Loucy (cell line): Measurements from ENCODE around the gene ACTBL2.

ENCODE experiments used
- H2AFZ ChIP-seq: fragments of 200-600 bp; sonication (generic); 2 replicates; pipeline ENCODE4 v1.6.0; 2016; ENCODE audit warnings: antibody characterized with exemption, mild to moderate bottlenecking, low read length, moderate library complexity
- H3F3A ChIP-seq: fragments of 200-600 bp; 2 replicates; pipeline ENCODE4 v1.6.0; 2016; ENCODE audit warnings: antibody characterized with exemption, low read depth, mild to moderate bottlenecking
- H3K27me3 ChIP-seq: fragments of 200-600 bp; sonication (generic); 2 replicates; pipeline ENCODE4 v1.6.1; 2014; ENCODE audit warnings: low read length, mild to moderate bottlenecking; ENCODE audit not compliant: insufficient read depth, poor library complexity, severe bottlenecking
- H3K36me3 ChIP-seq: fragments of 200-600 bp; sonication (generic); 2 replicates; pipeline ENCODE4 v1.6.1; 2016; ENCODE audit warnings: low read length; ENCODE audit not compliant: insufficient read depth
- H3K4me1 ChIP-seq: fragments of 200-600 bp; sonication (generic); 2 replicates; pipeline ENCODE4 v1.5.1; 2014; ENCODE audit warnings: low read length, mild to moderate bottlenecking; ENCODE audit not compliant: insufficient read depth, poor library complexity, severe bottlenecking
- H3K4me2 ChIP-seq: fragments of 200-600 bp; sonication (generic); 2 replicates; pipeline ENCODE4 v1.6.0; 2014; ENCODE audit warnings: antibody characterized with exemption, low read length, low read depth, mild to moderate bottlenecking; ENCODE audit not compliant: poor library complexity, severe bottlenecking
- H3K4me3 ChIP-seq: fragments of 200-600 bp; sonication (generic); 2 replicates; pipeline ENCODE4 v1.5.1; 2014; ENCODE audit warnings: low read length, mild to moderate bottlenecking, mixed read lengths; ENCODE audit not compliant: poor library complexity, severe bottlenecking
- H3K79me2 ChIP-seq: fragments of 200-600 bp; sonication (generic); 2 replicates; pipeline ENCODE4 v1.6.1; 2014; ENCODE audit warnings: low read length; ENCODE audit not compliant: insufficient read depth
- H3K9ac ChIP-seq: fragments of 200-600 bp; sonication (generic); 2 replicates; pipeline ENCODE4 v1.6.0; 2014; ENCODE audit warnings: mild to moderate bottlenecking, low read depth, low read length, moderate library complexity; ENCODE audit not compliant: poor library complexity, severe bottlenecking
- H3K9me2 ChIP-seq: fragments of 200-600 bp; sonication (generic); replicated peaks from 2 replicates; pipeline ENCODE4 v1.6.1; 2016; ENCODE audit warnings: low read depth, low read length, mixed read lengths
- H3K9me3 ChIP-seq: fragments of 200-600 bp; sonication (generic); 2 replicates; pipeline ENCODE4 v1.6.1; 2014; ENCODE audit warnings: mild to moderate bottlenecking, antibody characterized with exemption, low read length, low read depth; ENCODE audit not compliant: insufficient read depth
- H4K20me1 ChIP-seq: fragments of 200-600 bp; sonication (generic); 2 replicates; pipeline ENCODE4 v1.6.0; 2014; ENCODE audit warnings: antibody characterized with exemption, low read length, mild to moderate bottlenecking; ENCODE audit not compliant: insufficient read depth, poor library complexity, severe bottlenecking
- EZH2phosphoT487 ChIP-seq: fragments of 200-600 bp; IDR thresholded peaks from 2 replicates; pipeline ENCODE4 v1.6.1; 2018; ENCODE audit warnings: antibody characterized with exemption, mild to moderate bottlenecking, moderate library complexity, borderline replicate concordance
- TF ChIP-seq, protein P1 (sequence below): fragments of 200-600 bp; sonication (generic); conservative IDR thresholded peaks from 2 replicates; pipeline ENCODE4 v1.5.1; 2014; ENCODE audit warnings: mild to moderate bottlenecking, antibody characterized with exemption, low read length

The ACTBL2 gene

DNA sequence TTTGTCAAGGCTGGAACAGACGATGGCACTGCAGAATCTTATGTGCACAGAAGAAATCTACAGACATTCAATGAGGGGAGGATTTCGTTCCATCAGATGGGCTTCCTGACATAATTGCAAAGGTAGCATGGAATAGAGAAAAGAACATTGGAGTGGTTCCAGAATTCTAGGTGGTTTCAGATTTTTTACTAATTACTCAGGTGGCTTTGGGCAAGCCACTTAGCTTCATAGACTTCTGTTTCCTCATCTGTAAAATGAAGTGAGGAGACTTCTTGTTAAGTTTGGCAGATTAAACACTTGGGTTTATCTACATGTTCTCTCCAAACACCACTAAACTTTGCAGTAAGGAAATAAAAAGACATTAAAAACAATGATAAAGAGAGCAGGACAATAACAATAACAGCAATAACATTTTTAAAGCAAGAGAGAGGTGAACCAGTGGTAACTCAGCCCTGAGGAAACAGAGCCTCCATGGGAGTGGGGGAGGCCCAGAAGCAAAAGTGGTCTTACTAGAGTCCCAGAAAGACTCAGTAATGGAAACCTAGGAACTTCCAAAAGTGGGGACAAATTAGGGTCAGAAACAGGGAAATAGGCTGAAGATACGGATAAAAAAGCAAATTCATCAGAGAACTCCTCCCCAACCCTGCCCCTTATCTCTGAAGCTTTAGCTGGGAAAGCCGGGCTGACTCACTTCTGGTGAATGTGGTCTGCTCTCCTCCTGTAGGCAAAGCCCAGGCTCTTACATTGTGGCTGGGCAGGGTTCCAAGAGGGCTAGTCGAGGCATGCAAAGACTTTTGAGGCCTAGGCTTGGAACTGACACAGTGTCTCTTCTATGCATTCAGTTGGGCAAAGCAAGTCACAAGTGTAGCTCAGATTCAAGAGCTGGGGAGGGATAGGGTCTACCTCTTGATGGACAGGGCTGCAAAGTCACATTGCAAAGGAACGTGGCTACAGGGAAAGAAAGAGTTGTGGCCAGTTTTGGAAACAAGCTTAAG is 11.8 kb upstream of the ACTBL2 start:
- Histone ChIP-seq H3K9me3 (no peaks in the 10 kb centered on the region), H3K4me2 (peak overlapping the region; percentile 68), H4K20me1 (no peaks in the 10 kb centered on the region), H3K4me3 (peak overlapping the region; percentile 51), H3K27me3 (no peaks in the 10 kb centered on the region), H2AFZ (peak overlapping the region; percentile 6; the same call in 1 of the 2 replicates), H3K79me2 (no peaks in the 10 kb centered on the region), H3K9ac (peak overlapping the region; percentile 79), H3K9me2 (no peaks in the 10 kb centered on the region), H3F3A (peaks cover 5% of the 10 kb centered on the region), H3K36me3 (no peaks in the 10 kb centered on the region), H3K4me1 (peaks cover 54% of the 10 kb centered on the region)
- TF ChIP-seq, protein P1, sequence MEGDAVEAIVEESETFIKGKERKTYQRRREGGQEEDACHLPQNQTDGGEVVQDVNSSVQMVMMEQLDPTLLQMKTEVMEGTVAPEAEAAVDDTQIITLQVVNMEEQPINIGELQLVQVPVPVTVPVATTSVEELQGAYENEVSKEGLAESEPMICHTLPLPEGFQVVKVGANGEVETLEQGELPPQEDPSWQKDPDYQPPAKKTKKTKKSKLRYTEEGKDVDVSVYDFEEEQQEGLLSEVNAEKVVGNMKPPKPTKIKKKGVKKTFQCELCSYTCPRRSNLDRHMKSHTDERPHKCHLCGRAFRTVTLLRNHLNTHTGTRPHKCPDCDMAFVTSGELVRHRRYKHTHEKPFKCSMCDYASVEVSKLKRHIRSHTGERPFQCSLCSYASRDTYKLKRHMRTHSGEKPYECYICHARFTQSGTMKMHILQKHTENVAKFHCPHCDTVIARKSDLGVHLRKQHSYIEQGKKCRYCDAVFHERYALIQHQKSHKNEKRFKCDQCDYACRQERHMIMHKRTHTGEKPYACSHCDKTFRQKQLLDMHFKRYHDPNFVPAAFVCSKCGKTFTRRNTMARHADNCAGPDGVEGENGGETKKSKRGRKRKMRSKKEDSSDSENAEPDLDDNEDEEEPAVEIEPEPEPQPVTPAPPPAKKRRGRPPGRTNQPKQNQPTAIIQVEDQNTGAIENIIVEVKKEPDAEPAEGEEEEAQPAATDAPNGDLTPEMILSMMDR = no peak
- no peak for TF ChIP-seq EZH2phosphoT487

DNA sequence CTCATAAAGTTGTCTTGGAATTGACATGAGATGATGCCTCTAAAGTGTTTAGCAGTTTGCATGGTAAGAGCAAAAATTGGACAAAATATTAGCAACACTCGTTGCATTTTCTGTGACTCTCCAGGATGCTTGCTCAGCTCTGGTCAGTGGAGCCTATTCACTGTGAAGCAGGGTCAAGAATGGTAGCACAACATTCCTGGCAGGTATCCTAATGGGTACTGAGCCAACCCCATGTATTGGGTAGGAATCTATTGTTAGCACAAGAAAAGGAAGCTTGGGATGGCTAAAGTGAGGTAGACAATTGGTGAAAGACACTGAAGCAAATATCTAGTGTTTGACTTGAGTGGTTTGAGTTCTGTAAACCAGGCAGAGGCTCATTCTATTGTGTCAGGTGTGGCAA is 10.4 kb upstream of the ACTBL2 start:
- TF ChIP-seq, protein P1 = no peak
- TF ChIP-seq EZH2phosphoT487 = no peak
- peaks cover 63% of the 10 kb centered on the region for H3K4me1 ChIP-seq
- no peaks in the 10 kb centered on the region for H3K9me2 ChIP-seq
- H3K4me2 ChIP-seq = peak overlapping the region; percentile 5
- H2AFZ ChIP-seq = no peak overlapping the region
- no peaks in the 10 kb centered on the region for H3K9me3 ChIP-seq
- H3K79me2 ChIP-seq = no peaks in the 10 kb centered on the region
- H3F3A ChIP-seq = peaks cover 5% of the 10 kb centered on the region
- H3K36me3 ChIP-seq = no peaks in the 10 kb centered on the region
- H3K27me3 ChIP-seq = no peaks in the 10 kb centered on the region
- no peaks in the 10 kb centered on the region for H4K20me1 ChIP-seq
- H3K4me3 ChIP-seq = no peak overlapping the region
- no peak overlapping the region for H3K9ac ChIP-seq

DNA sequence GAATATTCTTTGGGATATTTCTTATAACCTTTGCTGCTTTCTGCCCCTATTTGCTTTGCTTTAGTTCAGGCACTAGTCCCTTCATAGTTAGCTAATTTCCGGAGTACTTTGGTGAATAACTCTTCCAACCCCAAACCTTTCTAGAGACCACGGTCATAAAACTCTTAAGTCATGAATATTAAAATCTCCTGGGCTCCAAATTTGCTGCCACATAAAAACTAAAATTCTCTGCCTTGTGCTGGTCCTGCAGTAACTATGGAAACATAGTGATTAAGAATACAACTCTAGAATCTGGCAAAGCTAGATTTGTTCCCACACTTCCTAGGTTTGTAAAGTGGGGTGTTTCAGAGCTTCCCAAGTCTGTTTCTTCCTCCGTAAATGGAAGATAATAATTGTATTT is 10.0 kb upstream of the ACTBL2 start:
- Histone ChIP-seq H3K27me3 (no peaks in the 10 kb centered on the region), H3K4me1 (peaks cover 67% of the 10 kb centered on the region), H3K9me3 (no peaks in the 10 kb centered on the region), H3K4me2 (peak overlapping the region; percentile 5), H3K79me2 (no peaks in the 10 kb centered on the region), H2AFZ (no peak overlapping the region), H3K36me3 (no peaks in the 10 kb centered on the region), H3F3A (peaks cover 5% of the 10 kb centered on the region), H3K4me3 (no peak overlapping the region), H3K9me2 (no peaks in the 10 kb centered on the region), H3K9ac (no peak overlapping the region), H4K20me1 (no peaks in the 10 kb centered on the region)
- TF ChIP-seq EZH2phosphoT487 = no peak
- TF ChIP-seq, protein P1 = no peak
